GM20431 (cell line): Measurements from ENCODE around the gene DNMBP.
"Not testable (repeated sequence)": the region's sequence is repeated elsewhere in the genome, so short reads cannot be mapped to it uniquely, and the experiment has no call there.

Experiments
- in situ Hi-C: fragments of 300-500 bp; cut with MseI, MboI; formaldehyde crosslinking; loops from one replicate; pipeline ENCODE4 v1.15.0; 2020; ENCODE audit warnings: low sequenced_read_pairs; ENCODE audit not compliant: unreplicated experiment

DNMBP gene

GRCh38 chr10:99924451-99925255 is 85.1 kb downstream of the DNMBP start:
- in situ Hi-C loops: no loop called here

- in situ Hi-C loops: no loop called here
Measured at GRCh38 chr10:99921948-99922347, 87.8 kb downstream of the DNMBP start.

DNA sequence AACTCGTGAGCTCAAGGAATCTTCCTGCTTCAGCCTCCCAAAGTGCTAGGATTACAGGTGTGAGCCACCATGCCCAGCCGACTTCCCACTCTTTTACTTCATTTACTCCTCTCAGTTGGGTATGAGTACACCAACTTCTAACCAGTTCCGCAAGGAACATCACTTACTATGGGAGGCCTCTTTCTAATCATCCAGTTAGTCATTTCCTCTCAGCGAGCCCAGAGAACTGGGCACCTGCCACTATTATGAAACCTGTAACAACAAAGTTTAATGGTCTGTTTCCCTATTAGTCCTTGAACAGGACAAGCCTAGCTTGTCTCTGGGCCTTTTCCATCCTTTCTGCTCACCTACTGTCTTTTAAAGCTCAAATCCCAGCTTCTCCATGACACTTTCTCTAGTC is 88.8 kb downstream of the DNMBP start:
- in situ Hi-C loops: no loop called here

DNA sequence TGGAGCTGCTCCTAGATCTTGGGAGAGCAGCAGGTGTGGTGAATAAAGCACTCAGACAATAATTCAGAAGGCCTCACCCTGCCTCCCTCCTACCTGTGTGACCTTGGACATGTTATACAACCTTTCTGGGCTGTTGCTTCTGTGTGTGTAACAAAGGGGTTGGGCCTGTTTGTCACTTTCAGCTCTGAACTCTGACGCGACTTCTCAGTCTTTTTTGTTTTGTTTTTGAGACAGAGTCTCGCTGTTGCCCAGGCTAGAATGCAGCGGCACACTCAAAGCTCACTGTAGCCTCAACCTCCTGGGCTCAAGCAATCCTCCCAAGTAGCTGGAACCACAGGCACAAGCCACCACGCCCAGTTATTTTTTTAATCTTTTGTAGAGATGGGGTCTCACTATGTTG is 89.3 kb downstream of the DNMBP start:
- in situ Hi-C loops: no loop called here

- in situ Hi-C loops: no loop called here
Measured at GRCh38 chr10:99917963-99918825, 91.6 kb downstream of the DNMBP start.

- in situ Hi-C loops: no loop called here
Measured at GRCh38 chr10:99916776-99917175, 93.0 kb downstream of the DNMBP start.

GRCh38 chr10:99915414-99915813 is 94.3 kb downstream of the DNMBP start:
- in situ Hi-C loops: no loop called here

DNA sequence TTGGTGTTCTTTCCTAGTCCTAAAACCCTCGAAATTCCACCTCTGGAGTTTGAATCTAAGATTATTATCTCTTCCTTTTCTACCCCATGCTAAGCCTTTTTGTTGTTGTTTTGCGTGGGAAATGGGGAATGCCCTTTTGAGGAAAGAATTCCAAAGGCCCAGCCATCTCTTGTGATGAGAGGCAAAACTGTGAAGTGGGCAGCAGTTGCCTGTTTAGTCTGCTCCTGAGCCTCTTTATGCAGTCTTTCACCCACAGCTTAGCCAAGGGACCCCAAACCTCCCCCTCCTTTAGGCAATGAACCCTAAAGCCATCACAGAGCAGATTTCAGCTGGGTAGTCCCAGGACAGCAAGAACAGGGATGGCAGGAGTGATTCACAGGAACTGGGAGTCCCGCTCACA is 95.5 kb downstream of the DNMBP start:
- in situ Hi-C loops: no loop called here

- in situ Hi-C loops: no loop called here
Measured at GRCh38 chr10:99913831-99914235, 95.9 kb downstream of the DNMBP start.

DNA sequence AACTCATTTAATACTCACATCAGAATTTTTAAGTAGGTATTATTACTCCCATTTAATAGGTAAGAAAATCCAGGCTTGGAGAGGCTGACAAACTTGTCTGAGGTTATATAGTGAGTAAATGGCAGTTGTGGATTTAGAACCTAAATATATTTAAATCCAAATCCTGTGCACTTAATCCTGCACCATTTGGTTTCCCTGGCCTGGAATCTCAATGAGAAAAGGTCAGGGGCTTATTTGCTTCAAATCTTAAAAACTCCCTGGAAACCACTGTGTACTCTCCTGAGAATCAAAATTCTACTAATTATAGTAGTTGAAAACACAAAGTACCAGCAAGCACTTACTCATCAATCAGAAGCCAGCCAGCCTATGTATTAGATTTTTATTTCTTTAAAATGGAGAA is 97.7 kb downstream of the DNMBP start:
- in situ Hi-C loops: no loop called here

- in situ Hi-C loops: no loop called here
Measured at GRCh38 chr10:99908512-99908911, 101.2 kb downstream of the DNMBP start.

- in situ Hi-C loops: no loop called here
Measured at GRCh38 chr10:99906470-99906869, 103.3 kb downstream of the DNMBP start.

GRCh38 chr10:99905971-99906370 is 103.8 kb downstream of the DNMBP start:
- in situ Hi-C loops: no loop called here

DNA sequence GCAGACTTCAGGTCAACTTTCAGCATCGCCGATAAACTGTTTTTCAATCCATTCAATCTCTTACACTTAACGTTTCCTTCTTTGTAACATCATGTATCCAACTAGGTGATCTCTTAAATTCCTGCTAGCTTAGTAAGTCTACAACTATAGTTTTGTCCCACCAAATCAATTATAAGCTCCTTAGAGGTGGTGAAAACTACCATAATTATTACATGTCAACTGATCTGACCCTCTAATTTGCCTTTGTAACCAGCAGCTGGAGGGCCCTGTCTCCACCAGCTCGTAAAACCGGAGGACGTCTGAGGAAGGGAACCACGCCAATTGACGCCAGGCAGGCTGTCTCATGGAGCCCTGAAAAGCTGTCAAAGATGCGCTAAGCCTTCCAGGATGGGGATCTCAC is 113.9 kb downstream of the DNMBP start:
- in situ Hi-C loops: no loop called here

GRCh38 chr10:99895066-99895465 is 114.7 kb downstream of the DNMBP start:
- in situ Hi-C loops: not testable (repeated sequence)

DNA sequence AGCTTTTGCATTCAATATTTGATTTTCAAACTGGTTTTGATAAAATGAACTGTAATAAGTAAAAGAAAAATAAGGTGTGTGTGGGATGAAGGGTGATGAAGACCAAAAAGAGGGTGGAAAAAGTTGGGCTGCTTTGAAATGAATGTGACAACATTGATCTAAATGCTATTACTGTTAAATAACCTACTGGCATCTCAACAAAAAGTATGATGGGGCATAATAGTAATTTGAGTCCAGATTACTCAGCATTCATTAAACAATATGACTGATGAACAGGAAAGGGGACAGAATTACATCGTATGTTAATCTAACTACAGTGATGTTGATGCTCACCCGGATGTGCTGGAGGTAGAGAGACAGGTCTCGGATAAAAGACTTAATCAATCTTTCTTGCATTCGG is 115.1 kb downstream of the DNMBP start:
- in situ Hi-C loops: no loop called here

- in situ Hi-C loops: no loop called here
Measured at GRCh38 chr10:99888622-99889021, 121.1 kb downstream of the DNMBP start.

DNA sequence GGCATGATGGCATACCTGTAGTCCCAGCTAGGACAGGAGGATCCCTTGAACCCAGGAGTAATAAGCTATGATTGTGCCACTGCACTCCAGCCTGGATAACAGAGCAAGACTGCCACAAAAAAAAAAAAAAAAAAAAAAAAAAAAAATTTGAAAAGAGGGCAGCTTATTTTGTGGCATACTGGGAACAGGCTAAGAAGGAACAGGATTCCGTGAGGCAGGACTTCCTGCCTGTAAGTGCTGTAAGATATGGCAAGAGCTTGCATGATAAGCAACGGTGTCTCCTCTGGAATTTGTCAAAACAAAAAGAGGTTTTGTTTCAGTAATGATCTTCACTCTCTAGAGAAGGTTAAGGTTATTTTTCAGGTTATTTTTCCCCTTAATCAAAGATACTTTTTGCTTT is 126.2 kb downstream of the DNMBP start:
- in situ Hi-C loops: no loop called here

- in situ Hi-C loops: no loop called here
Measured at GRCh38 chr10:99881371-99881770, 128.4 kb downstream of the DNMBP start.

- in situ Hi-C loops: no loop called here
Measured at GRCh38 chr10:99880080-99880835, 129.5 kb downstream of the DNMBP start.

GRCh38 chr10:99875473-99875872 is 134.3 kb downstream of the DNMBP start:
- in situ Hi-C loops: no loop called here
